Skin epidermis (tissue), 12 donors: ENCODE data around the gene BCR.

Experiments used
- H3K27ac ChIP-seq, 21 experiments: fragments of 200-600 bp; sonication (generic) in 11 of 21; one replicate each; pipeline ENCODE4 v1.5.0; 2020; ENCODE audit warnings: mild to moderate bottlenecking in 3 of 21, inconsistent platforms in 2 of 21, moderate library complexity in 2 of 21
- H3K4me3 ChIP-seq, 7 experiments: fragments of 200-600 bp; sonication (generic) in 2 of 7; one replicate each; pipeline ENCODE4 v1.5.0; 2020; ENCODE audit warnings: inconsistent platforms in 2 of 7, mild to moderate bottlenecking in 2 of 7, moderate library complexity in 1 of 7

BCR gene

DNA sequence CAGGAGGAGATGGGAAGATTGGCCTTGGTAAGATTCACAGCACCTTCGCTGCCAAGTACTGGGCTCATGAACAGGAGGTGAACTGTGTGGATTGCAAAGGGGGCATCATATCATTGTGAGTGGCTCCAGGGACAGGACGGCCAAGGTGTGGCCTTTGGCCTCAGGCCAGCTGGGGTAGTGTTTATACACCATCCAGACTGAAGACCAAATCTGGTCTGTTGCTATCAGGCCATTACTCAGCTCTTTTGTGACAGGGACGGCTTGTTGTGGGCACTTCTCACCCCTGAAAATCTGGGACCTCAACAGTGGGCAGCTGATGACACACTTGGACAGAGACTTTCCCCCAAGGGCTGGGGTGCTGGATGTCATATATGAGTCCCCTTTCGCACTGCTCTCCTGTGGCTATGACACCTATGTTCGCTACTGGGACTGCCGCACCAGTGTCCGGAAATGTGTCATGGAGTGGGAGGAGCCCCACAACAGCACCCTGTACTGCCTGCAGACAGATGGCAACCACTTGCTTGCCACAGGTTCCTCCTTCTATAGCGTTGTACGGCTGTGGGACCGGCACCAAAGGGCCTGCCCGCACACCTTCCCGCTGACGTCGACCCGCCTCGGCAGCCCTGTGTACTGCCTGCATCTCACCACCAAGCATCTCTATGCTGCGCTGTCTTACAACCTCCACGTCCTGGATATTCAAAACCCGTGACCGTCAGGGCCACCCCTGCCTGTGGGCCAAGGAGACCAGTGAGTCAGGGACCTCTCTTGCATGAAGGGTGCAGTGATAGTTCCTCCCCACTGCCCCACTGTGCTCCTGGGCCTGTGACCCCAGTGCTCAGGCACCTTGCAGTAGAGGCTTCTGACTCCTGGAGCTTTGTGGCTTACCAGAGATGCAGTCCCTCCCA, 83.6 kb downstream of the BCR start:
- Histone ChIP-seq H3K27ac (peak overlapping the region in 10 of 21 experiments; percentile 3 to 66 (median 36)), H3K4me3 (no peak overlapping the region)

DNA sequence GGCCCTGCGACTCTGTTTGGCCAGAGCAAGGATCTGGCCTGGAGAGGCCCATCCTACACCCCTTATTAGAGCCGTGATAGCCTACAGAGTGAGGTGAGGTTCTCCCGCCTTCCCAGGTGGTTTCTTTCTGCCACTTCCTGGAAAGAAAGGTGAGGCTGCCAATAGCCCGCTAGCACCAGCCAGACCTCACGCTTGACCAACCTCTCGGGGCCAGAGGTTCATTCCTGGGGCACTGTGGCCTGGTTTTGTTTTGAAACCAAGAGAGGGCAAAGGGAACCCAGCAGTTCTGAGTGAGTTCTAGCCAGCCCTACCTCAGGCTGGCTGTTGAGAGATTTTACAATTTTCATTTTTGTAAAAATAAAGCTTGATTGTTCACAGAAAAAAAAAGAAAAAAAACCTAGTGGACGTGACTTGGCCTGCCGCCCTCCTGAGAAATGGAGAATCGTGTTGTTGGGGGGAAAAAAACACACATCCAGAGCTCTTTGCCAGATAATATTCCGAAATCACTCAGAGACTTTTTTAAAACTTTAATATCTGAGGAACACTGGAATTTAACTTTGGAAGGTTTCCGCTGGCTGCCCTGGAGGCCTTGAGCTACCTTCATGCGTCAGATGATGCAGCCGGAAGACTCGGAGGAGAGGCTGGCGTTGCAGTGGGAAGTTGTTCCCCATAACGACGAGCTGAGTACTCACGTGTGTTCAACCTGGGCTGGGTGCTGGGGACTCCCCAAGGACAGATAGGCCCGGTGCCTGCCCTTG, 84.5 kb downstream of the BCR start:
- Histone ChIP-seq H3K4me3 (no peak overlapping the region), H3K27ac (peak overlapping the region in 5 of 21 experiments; percentile 6 to 61 (median 38))

DNA sequence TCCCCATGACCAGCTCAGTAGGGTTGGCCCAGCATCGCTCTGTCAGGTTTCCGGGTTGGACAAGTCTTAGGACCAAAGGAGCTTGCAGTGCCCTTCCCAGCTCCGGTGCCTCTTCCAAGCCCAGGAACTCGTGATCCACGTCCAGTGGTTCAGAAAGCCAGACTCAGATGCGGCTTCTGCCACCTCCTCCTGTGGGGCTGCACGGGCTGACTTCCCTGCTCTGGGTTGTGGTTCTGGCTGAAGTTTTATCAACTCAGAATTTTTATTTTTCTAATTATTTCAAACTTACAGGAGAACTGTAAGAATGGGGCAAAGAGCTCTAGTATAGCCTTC, 85.0 kb downstream of the BCR start:
- no peak overlapping the region for H3K4me3 ChIP-seq
- peak overlapping the region in 1 of 21 experiments; percentile 9 for H3K27ac ChIP-seq

DNA sequence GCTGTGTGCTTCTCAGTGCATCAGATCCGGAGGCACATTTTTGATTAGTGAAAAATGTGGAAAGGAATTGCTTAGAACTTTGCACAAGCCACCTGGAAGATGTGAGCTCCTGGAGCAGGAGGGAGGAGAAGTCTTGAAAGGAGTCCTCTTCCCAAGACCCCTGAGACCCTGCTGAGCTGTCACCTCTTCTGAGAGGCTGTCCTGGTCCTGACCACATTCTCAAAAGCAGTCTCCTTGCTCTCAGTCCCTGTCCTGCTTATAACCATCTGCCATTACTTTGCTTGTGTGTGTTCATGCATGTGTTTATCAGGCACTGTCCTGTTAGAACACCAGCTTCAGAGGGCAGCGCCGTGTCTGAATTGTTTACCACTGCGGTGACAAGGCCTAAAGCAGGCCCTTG, 86.5 kb downstream of the BCR start:
- Histone ChIP-seq H3K27ac (no peak overlapping the region), H3K4me3 (no peak overlapping the region)

DNA sequence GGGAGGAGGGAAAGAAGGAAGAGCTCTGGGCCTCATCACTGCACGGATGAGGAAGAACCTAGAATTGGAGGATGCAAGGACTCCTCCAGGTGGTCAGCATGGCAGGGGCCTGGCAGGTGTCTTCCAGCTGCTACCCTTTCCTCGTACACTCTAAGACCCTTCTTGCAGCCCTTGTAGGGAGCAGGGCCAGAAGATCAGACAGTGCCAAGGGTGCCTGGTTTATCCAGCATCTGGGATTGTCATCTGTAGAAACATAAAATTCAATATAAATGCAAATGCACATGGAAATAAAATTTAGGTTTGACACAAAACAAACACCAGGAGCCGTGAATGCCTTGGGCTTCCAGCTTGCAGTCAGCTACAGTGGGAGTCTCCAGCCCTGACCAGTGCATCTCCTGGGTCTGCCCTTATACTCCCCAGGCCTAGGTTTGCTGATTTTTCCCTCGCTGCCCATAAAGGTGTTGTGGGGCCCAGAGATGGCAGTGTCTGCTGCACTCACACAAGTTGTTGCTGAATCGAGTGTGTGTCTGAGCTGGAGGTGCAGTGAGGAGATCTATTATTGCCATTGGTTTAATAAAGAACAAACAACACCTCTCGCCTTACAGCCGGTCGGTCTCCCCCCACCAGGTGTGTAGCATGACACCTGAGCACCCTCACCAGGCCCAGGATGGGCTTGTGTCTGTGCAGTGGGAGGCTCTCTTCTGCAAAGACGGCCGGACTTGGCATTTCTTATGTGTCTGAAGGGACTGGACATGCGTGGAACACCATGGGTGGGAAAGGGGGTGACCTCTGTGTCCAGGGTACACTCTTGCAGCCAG, 87.1 kb downstream of the BCR start:
- no peak overlapping the region for H3K27ac ChIP-seq
- H3K4me3 ChIP-seq, result no peak overlapping the region

DNA sequence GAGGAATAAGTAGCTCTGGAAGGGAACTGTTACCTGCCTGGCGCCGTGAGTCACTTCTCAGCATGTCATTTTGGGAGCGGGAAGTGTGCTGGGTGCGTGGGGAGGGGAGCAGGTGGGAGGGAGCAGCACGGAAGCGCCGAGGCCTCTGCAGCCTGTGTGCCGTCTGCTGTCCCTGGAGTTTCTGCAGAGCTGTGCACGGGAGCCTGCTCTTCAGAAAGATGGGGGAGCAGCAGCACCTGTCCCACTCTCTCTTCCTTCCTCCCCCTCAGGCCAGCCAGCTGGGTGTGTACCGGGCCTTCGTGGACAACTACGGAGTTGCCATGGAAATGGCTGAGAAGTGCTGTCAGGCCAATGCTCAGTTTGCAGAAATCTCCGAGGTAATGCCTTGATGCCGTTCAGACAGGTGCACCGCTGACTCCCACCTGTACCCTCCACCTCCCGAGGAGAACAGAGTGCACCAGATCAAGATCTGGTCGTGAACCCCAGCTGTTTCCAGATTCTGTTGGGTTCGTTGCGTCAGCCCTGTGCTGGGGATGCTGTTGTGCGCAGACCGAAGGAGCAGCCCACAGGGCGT, 87.9 kb downstream of the BCR start:
- no peak overlapping the region for H3K4me3 ChIP-seq

DNA sequence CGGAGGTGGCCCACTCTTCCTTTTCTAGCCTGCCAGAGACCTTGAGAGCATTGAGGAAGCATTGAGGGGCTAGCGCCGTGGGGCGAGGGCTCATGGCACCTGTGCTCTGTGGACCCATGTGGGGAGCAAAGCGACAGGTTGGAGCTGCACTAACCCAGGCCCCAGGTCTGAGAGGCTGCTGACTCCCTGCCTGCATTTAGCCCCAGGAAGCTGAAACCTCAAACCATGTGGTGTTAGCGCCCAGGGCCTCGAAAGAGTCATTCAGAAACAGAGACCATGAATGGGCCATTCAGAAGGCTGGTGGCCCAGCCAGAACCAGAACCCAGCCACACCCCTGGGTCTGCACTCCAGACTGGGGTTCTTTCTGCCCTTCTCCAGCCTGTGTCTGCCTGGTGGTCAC, 88.6 kb downstream of the BCR start:
- Histone ChIP-seq H3K4me3 (no peak overlapping the region), H3K27ac (no peak overlapping the region)

More for the DNA sequence above, 87.9 kb downstream of the BCR start:
- H3K27ac ChIP-seq, result no peak overlapping the region

DNA sequence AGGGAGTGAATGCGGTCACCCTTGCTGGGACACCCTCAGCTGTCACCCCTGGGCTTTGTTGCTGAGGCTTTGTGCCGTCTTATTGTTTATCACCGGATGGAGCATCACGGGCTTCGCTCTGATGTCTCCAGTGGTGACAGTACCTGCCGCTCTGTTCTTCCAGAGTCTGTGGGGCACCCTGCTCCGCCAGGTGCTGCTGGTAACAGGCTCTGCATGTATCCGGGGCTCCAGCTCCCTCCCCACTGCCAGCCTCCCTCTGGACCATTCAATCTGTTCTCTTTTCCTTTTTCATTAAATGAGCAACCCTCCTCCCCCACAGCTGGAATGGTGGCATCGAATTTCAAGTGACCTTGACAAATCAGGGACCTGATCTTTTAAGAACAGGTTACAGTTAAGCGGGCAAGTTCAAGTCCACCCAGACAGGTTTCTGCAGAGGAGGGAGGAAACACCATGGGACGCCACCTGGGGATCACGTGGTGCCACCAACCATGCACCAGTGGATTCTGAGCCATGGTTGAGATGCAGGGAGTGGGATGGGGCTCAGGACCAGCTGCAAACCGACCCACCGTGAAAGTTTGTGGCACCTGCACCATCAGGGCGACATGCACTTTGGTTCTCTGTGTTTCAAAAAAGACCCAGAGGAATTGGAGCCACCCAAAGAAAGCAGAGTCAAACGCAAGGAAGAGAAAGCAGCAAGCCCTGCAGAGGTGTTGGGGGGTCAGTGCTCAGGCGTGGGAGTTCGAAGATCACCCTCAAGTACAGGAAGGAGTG, 89.3 kb downstream of the BCR start:
- Histone ChIP-seq H3K4me3 (no peak overlapping the region), H3K27ac (no peak overlapping the region)

DNA sequence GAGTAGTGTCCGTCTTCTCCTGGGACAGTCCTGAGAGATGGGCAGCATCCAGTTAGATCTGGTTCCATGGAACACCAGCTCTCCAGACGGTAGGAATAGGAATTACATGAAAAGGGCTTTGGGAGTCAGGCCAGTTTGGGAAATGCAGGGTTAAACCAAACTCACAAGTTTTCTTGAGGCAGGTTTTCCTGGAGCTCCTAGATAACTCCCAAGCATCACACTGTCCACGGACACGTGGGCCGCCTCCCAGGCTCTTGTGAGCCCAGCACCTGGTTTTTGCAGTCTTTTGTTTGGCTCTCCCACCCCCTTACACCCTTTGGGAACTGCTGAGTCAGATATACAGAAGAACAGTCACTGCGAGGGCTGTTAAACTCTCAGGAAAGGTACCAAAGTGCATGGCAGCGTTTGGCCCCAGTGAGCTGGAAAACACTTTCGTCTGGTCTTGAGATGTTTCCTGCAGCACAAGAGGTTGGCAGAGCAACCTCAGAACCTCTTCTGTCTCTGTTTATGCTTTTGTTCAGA, 90.0 kb downstream of the BCR start:
- Histone ChIP-seq H3K4me3 (no peak overlapping the region), H3K27ac (no peak overlapping the region)

DNA sequence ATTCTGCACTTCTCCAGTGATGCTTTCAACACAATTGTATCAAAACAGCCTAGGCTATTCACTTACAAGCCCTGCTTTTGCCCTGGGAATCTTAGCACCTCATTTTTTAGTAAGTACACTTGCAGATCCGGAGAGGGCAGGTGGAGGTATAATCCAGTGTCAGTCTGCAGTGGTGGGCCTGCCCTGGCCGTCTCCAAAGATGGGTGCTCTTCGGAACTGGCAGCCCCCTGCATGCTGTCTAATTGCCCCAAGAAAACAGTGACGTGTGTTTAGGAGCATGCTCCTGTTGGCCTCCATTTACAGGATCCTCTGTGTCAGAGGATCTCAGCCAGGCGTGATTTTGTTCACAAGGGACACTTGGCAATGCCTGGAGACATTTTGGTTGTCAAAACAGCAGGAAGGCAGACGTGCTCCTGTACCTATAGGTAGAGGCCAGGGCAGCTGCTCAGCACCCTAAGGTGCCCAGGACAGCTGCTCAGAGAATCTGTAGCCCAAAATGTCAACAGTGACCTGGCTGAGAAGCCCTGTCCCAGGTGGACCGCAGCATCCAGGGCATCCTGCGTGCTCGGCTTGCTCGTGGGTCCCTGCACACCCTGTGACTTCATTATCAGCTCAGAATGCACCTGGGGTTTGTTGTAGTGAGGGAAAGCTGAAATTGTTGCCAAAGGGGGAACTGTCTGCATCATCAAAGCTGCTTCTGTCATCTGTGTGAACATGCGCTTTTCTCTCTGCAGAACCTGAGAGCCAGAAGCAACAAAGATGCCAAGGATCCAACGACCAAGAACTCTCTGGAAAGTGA, 90.7 kb downstream of the BCR start:
- H3K4me3 ChIP-seq, result no peak overlapping the region

DNA sequence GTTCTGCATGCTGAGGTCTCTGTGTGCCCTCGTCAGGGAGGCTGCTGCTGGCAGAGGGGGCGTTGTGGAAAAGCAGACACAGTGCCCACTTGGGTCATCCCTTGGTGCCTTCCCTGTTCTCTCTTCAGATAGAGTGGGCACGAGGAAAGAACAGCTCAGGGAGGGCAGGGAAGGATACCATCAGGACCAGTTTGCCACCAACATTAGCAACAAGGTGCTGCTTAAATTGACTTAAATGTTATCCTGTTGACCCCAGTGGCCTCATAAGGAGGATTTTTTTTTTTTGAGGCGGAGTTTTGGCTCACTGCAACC, 91.2 kb downstream of the BCR start:
- H3K4me3 ChIP-seq, result no peak overlapping the region
- H3K27ac ChIP-seq, result no peak overlapping the region

More for the DNA sequence above, 90.7 kb downstream of the BCR start:
- H3K27ac ChIP-seq, result no peak overlapping the region

DNA sequence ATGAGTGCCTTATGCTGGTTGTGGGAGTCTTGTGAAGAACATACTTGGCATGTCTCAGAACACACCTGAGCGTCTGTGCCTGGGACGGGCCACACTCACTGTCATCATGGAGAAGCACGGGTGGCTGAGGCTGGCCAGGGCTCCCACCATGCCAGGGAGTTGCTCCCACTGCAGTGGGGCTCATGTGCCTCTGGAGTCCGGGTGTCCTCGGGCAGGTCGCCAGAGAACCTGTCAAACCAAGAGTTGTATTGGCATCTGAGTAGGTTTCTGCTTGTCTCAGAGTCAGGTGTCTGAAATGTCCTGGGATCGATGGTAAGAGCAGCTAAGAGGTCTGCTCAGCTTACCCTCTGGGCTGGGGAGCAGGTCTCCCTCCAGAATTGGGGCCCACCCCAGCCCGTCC, 92.1 kb downstream of the BCR start:
- H3K27ac ChIP-seq, result no peak overlapping the region
- no peak overlapping the region for H3K4me3 ChIP-seq

DNA sequence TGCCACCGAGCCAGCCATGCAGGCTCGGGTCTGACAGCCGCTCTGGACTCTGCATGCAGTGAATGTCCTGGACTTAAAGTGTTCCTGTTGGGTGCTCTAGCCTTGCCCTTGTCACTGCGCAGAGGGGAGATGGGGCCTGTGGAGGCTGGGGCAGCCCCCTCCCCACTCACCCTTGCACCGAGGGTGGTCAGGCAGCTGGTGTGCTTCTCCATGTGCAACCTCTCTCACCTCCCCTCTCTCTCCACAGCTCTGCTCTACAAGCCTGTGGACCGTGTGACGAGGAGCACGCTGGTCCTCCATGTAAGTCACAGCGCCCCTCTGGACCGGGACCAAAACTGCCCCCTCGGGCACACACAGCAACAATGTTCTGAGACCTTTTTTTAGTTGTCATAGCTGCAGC, 92.5 kb downstream of the BCR start:
- Histone ChIP-seq H3K4me3 (no peak overlapping the region), H3K27ac (no peak overlapping the region)

DNA sequence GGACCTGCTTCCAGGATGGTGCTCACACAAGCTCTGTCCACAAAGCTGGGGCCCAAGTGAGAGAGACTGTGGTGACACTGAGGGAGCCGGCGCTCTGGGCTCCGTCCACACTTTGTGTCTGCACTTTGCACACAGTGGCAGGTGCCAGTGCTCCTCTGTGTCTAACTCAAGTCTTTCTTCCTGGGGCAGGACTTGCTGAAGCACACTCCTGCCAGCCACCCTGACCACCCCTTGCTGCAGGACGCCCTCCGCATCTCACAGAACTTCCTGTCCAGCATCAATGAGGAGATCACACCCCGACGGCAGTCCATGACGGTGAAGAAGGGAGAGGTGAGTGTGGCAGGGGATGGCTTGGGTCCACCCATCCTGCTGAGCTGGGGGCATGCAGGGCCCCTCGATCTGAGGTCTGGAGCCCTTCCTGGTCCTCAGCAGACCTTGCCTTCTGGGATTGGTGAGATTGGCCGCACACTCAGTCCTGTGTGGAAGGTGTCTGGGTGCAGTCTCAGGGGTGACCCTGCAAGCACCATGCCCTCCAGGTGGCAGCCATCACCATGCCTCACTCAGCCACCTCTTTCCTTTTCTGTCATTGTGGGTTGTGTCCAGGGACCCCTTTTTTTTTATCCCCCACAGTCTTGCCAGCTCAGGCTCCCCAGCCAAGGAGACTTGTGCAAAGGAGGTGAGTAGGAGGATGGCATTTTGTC, 93.3 kb downstream of the BCR start:
- Histone ChIP-seq H3K4me3 (no peak overlapping the region), H3K27ac (no peak overlapping the region)

DNA sequence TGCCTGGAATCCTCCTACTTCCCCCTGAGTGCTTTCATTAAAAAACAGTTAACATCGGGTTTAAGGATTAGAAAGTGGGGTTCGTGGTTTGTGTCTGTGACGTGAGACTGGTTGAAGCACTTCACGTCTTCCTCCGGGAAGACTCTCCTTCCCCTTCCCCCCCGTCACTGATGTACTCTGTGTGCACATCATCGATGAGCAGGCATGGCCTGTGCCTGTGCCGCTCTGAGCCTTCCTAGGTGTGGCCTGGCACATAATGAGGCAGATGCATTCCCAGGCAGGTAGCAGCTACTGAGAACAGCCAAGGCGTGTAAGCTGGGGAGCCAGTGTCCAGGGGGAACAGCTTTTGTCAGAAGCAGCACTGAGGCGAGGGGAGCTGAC, 93.8 kb downstream of the BCR start:
- no peak overlapping the region for H3K27ac ChIP-seq
- no peak overlapping the region for H3K4me3 ChIP-seq

DNA sequence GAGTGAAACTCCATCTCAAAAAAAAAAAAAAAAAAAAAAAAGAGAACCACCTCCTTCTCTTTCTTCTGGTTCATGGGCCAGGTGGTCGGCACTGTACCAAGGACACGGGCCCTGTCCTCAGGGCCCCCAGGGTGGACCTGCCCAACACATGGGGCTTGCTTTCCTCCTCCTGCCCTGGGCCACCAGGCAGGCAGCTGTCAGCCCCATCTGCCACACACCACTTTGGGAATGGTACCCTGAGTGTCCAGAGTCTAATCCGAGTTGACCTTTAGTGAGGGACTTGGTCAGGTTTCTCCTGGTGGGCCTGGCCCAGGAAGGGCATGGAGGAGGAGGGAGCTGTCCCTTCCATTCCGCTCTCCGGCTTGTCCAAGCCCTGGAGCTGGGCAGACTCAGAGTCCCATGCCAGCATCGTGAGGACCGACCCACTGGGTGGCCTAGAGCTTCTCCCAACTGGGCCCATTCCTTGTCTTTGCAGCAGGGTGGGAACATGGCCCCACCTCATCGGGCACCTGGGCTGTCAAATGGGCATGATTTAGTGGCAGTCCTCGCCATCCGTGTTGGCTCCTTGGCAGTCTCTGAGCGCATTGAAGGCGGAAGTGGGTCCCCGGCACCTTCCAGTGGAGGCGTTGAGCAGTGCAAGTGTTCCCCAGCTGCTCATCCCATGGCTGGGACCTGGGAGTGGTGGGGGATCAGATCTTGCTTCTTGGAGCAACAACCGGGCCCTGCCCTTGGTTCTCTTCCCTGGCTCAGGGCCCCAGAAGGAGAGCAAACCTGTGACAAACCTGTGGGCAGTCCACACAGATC, 94.8 kb downstream of the BCR start:
- Histone ChIP-seq H3K27ac (no peak overlapping the region), H3K4me3 (no peak overlapping the region)

DNA sequence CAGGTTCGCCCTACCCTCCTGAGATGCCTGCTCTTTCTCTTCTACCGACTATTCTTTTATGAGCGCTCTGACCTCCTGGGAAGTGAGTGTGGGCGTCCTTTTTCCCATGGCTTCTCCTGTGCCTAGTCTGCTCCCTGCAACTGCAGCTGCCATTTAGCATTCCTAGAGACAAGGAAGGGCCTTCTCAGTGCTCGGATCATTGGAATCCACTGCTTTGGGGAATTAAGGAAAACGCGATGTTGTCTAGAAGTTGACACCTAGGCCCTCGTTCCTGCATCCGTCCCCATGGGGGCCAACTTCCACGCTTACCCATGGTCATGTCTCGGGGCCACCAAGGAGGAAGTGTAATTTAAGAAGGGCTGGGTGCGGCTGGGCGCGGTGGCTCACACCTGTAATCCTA, 95.4 kb downstream of the BCR start:
- Histone ChIP-seq H3K27ac (no peak overlapping the region), H3K4me3 (no peak overlapping the region)
